Activated naive CD8-positive, alpha-beta T cell (primary cell): ENCODE measurements around the gene ADAMTSL4.
"Not testable (repeated sequence)": the region's sequence is repeated elsewhere in the genome, so short reads cannot be mapped to it uniquely, and the experiment has no call there.

Experiments used
- H3K27ac Mint-ChIP-seq: one replicate; pipeline ENCODE4 v1.8.0; 2021; ENCODE audit warnings: mixed read lengths
- H3K27me3 Mint-ChIP-seq: one replicate; pipeline ENCODE4 v1.8.0; 2021; ENCODE audit warnings: mixed read lengths
- H3K36me3 Mint-ChIP-seq: one replicate; pipeline ENCODE4 v1.8.0; 2021; ENCODE audit warnings: mixed read lengths
- H3K4me1 Mint-ChIP-seq: one replicate; pipeline ENCODE4 v1.8.0; 2021; ENCODE audit warnings: low read depth, mixed read lengths
- H3K4me3 Mint-ChIP-seq: one replicate; pipeline ENCODE4 v1.8.0; 2021; ENCODE audit warnings: mild to moderate bottlenecking, mixed read lengths
- H3K9me3 Mint-ChIP-seq: one replicate; pipeline ENCODE4 v1.8.0; 2021; ENCODE audit warnings: low read depth, mixed read lengths

Gene ADAMTSL4

GRCh38 chr1:150604226-150604588, 55.0 kb downstream of the ADAMTSL4 start:
- H3K4me3 Mint-ChIP-seq = peak overlapping the region; percentile 30
- H3K27ac Mint-ChIP-seq = peak overlapping the region; percentile 91
- H3K4me1 Mint-ChIP-seq = peaks cover 20% of the 10 kb centered on the region
- H3K36me3 Mint-ChIP-seq = peaks cover 10% of the 10 kb centered on the region
- H3K27me3 Mint-ChIP-seq = no peaks in the 10 kb centered on the region
- no peaks in the 10 kb centered on the region for H3K9me3 Mint-ChIP-seq

GRCh38 chr1:150605451-150605731, 56.2 kb downstream of the ADAMTSL4 start:
- not testable (repeated sequence) for H3K9me3 Mint-ChIP-seq, H3K4me3 Mint-ChIP-seq, H3K27ac Mint-ChIP-seq, H3K27me3 Mint-ChIP-seq
- H3K4me1 Mint-ChIP-seq = peaks cover 22% of the 10 kb centered on the region
- peaks cover 10% of the 10 kb centered on the region for H3K36me3 Mint-ChIP-seq

GRCh38 chr1:150606463-150607142, 57.4 kb downstream of the ADAMTSL4 start:
- no peak overlapping the region for H3K4me3 Mint-ChIP-seq
- H3K4me1 Mint-ChIP-seq = peaks cover 28% of the 10 kb centered on the region
- H3K27me3 Mint-ChIP-seq = no peaks in the 10 kb centered on the region
- H3K9me3 Mint-ChIP-seq = no peaks in the 10 kb centered on the region
- peak overlapping the region; percentile 83 for H3K27ac Mint-ChIP-seq
- H3K36me3 Mint-ChIP-seq = peaks cover 10% of the 10 kb centered on the region

- Mint-ChIP-seq H3K27me3 (no peaks in the 10 kb centered on the region), H3K27ac (no peak overlapping the region), H3K4me3 (no peak overlapping the region), H3K9me3 (no peaks in the 10 kb centered on the region), H3K4me1 (peaks cover 43% of the 10 kb centered on the region), H3K36me3 (peaks cover 5% of the 10 kb centered on the region)
These were observed 60.5 kb downstream of the ADAMTSL4 start for GRCh38 chr1:150609732-150610131.
